K562 (cell line): ENCODE results near the gene SCRN2. TPM values are rescaled to one million over a fixed set of nuclear protein-coding genes. Genes with fewer than 3 reads are reported as not detected.

Experiments used
- CBFA2T3 ChIP-seq: fragments of 450-650 bp; IDR thresholded peaks from 2 replicates; pipeline ENCODE4 v1.6.1; 2017
- ETV1 ChIP-seq: fragments of 450-650 bp; conservative IDR thresholded peaks from 2 replicates; pipeline ENCODE4 v1.6.1; 2016; ENCODE audit warnings: missing genetic modification characterization, control low read depth, low read depth, missing compliant biosample characterization
- FOXK2 ChIP-seq, 2 experiments: fragments of 450-650 bp; IDR thresholded peaks in 1 of 2; conservative IDR thresholded peaks in 1 of 2; 2 replicates each; pipeline ENCODE4 v1.6.1; 2016; ENCODE audit warnings: low read depth in 2 of 2, mild to moderate bottlenecking in 1 of 2
- POLR2H ChIP-seq: IDR thresholded peaks from 2 replicates; pipeline ENCODE4 v1.6.1; 2016; ENCODE audit warnings: missing genetic modification characterization, low read depth, mild to moderate bottlenecking, control low read depth, missing compliant biosample characterization, moderate library complexity
- RUNX1 ChIP-seq: sonication (generic); IDR thresholded peaks from 2 replicates; pipeline ENCODE4 v1.6.1; 2016; ENCODE audit warnings: antibody characterized with exemption, low read depth
- SPI1 ChIP-seq: IDR thresholded peaks from 2 replicates; pipeline ENCODE4 v1.6.1; 2011; ENCODE audit warnings: low read depth, low read length, control low read depth, borderline replicate concordance
- ZBTB7A ChIP-seq: IDR thresholded peaks from 2 replicates; pipeline ENCODE4 v1.6.1; 2011; ENCODE audit warnings: low read depth, mild to moderate bottlenecking, low read length, moderate library complexity, borderline replicate concordance; ENCODE audit not compliant: control insufficient read depth
- ZNF224 ChIP-seq: sonication (generic); formaldehyde crosslinking; IDR thresholded peaks from 2 replicates; pipeline ENCODE4 v1.8.0; 2022; ENCODE audit warnings: mild to moderate bottlenecking, missing genetic modification reagents
- polyA plus RNA-seq, 8 experiments: library from polyadenylated mRNA; depleted of rRNA in 4 of 8; stranded (reverse) in 5 of 8; unstranded in 3 of 8; fragments of >200 nt; fragmentation: Nextera tagmentation in 2 of 8; fragmentation: Illumina TruSeq in 1 of 8; extraction: Ambion mirVana in 2 of 8; extraction: Trizol in 1 of 8; gene quantifications; 2 replicates each; pipeline versions ENCODE4 v1.2.1 to v1.2.3, GENCODE V29; 2011 to 2014; ENCODE audit warnings: inconsistent platforms in 1 of 8, missing spikeins in 1 of 8
- total RNA-seq, 7 experiments: library from RNA; depleted of rRNA in 6 of 7; stranded (reverse); fragments of >200 nt in 6 of 7; fragmentation: Illumina TruSeq in 2 of 7; extraction: Trizol in 2 of 7; gene quantifications; 2 replicates each; pipeline versions ENCODE4 v1.2.1 to v1.2.3, GENCODE V29; 2011 to 2021; ENCODE audit warnings: low replicate concordance in 1 of 7
- TF ChIP-seq, protein P1 (sequence below): fragments of 450-650 bp; IDR thresholded peaks from 2 replicates; pipeline ENCODE4 v1.7.1; 2018; ENCODE audit warnings: mild to moderate bottlenecking, low read depth; ENCODE audit not compliant: partially characterized antibody
- TF ChIP-seq, protein P2 (sequence below): fragments of 250-450 bp; sonication (Bioruptor Pico); IDR thresholded peaks from 2 replicates; pipeline ENCODE4 v1.9.0; 2021; ENCODE audit warnings: mild to moderate bottlenecking
- TF ChIP-seq, protein P3 (sequence below), 2 experiments: fragments of 450-650 bp; IDR thresholded peaks; 2 replicates each; pipeline ENCODE4 v1.6.1; 2016; ENCODE audit warnings: mild to moderate bottlenecking in 2 of 2, borderline replicate concordance in 1 of 2, low read depth in 1 of 2, moderate library complexity in 1 of 2
- TF ChIP-seq, protein P4 (sequence below): fragments of 250-450 bp; sonication (Bioruptor Pico); IDR thresholded peaks from 2 replicates; pipeline ENCODE4 v1.9.0; 2021; ENCODE audit warnings: mild to moderate bottlenecking, inconsistent platforms

Gene SCRN2
- total and polyA plus RNA-seq, 9 of the 15 experiments (the other 6 are each of a cell fraction or from before 2014, with no cell fraction given): 0.25 to 32.9 (median 13.6) TPM

DNA sequence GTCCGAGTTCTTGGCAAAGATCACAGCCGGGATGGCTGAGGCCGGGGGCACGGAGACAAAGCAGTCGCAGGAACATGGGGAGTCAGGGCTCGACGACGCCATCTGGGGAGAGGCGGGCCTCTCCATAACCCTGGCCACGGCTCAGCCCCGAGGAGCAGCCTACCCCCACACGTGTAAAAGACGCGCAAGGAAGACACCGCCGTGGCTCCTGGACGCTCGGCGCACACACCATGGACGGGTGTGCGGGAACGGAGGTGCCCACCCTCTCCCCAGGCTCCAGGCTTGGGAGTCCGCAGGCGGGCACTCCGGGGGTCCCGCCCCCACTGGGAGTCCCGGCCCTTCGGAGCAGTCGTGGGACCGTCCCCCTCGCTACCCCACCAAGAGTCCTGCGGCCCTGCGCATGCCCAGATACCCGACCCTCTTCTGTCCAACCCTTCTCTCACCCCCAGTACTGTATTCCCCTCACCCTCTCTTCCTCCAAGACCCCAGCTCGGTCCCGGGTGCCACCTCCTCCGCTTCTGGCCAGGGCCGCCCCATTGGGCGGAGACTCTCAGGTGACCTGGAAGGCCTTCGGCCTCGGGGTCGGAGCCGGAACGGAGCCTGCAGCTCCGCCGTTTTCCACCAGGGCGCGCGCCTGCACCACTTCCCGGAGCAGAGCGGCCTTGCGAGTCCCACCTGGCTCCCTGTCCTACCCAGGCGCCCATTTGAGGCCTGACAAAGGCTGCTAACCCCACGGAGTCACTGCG is at the start of gene SCRN2 (continued):
- no peak for TF ChIP-seq FOXK2 (conservative IDR thresholded peaks at IDR 0.05 in 1 of 2, IDR thresholded peaks at IDR 0.05 in 1 of 2; ENCODE audit: low read depth in 2 of 2)
- TF ChIP-seq ZNF224 (CRISPR knock-in tag): no peak
- TF ChIP-seq, protein P1, sequence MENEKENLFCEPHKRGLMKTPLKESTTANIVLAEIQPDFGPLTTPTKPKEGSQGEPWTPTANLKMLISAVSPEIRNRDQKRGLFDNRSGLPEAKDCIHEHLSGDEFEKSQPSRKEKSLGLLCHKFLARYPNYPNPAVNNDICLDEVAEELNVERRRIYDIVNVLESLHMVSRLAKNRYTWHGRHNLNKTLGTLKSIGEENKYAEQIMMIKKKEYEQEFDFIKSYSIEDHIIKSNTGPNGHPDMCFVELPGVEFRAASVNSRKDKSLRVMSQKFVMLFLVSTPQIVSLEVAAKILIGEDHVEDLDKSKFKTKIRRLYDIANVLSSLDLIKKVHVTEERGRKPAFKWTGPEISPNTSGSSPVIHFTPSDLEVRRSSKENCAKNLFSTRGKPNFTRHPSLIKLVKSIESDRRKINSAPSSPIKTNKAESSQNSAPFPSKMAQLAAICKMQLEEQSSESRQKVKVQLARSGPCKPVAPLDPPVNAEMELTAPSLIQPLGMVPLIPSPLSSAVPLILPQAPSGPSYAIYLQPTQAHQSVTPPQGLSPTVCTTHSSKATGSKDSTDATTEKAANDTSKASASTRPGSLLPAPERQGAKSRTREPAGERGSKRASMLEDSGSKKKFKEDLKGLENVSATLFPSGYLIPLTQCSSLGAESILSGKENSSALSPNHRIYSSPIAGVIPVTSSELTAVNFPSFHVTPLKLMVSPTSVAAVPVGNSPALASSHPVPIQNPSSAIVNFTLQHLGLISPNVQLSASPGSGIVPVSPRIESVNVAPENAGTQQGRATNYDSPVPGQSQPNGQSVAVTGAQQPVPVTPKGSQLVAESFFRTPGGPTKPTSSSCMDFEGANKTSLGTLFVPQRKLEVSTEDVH: no peak
- TF ChIP-seq, protein P2, sequence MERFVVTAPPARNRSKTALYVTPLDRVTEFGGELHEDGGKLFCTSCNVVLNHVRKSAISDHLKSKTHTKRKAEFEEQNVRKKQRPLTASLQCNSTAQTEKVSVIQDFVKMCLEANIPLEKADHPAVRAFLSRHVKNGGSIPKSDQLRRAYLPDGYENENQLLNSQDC (CRISPR knock-in tag): no peak
- TF ChIP-seq ZBTB7A: peak; percentile 92
- TF ChIP-seq CBFA2T3: no peak
- no peak for TF ChIP-seq ETV1 (tag)
- TF ChIP-seq POLR2H (tag): no peak
- TF ChIP-seq, protein P3, sequence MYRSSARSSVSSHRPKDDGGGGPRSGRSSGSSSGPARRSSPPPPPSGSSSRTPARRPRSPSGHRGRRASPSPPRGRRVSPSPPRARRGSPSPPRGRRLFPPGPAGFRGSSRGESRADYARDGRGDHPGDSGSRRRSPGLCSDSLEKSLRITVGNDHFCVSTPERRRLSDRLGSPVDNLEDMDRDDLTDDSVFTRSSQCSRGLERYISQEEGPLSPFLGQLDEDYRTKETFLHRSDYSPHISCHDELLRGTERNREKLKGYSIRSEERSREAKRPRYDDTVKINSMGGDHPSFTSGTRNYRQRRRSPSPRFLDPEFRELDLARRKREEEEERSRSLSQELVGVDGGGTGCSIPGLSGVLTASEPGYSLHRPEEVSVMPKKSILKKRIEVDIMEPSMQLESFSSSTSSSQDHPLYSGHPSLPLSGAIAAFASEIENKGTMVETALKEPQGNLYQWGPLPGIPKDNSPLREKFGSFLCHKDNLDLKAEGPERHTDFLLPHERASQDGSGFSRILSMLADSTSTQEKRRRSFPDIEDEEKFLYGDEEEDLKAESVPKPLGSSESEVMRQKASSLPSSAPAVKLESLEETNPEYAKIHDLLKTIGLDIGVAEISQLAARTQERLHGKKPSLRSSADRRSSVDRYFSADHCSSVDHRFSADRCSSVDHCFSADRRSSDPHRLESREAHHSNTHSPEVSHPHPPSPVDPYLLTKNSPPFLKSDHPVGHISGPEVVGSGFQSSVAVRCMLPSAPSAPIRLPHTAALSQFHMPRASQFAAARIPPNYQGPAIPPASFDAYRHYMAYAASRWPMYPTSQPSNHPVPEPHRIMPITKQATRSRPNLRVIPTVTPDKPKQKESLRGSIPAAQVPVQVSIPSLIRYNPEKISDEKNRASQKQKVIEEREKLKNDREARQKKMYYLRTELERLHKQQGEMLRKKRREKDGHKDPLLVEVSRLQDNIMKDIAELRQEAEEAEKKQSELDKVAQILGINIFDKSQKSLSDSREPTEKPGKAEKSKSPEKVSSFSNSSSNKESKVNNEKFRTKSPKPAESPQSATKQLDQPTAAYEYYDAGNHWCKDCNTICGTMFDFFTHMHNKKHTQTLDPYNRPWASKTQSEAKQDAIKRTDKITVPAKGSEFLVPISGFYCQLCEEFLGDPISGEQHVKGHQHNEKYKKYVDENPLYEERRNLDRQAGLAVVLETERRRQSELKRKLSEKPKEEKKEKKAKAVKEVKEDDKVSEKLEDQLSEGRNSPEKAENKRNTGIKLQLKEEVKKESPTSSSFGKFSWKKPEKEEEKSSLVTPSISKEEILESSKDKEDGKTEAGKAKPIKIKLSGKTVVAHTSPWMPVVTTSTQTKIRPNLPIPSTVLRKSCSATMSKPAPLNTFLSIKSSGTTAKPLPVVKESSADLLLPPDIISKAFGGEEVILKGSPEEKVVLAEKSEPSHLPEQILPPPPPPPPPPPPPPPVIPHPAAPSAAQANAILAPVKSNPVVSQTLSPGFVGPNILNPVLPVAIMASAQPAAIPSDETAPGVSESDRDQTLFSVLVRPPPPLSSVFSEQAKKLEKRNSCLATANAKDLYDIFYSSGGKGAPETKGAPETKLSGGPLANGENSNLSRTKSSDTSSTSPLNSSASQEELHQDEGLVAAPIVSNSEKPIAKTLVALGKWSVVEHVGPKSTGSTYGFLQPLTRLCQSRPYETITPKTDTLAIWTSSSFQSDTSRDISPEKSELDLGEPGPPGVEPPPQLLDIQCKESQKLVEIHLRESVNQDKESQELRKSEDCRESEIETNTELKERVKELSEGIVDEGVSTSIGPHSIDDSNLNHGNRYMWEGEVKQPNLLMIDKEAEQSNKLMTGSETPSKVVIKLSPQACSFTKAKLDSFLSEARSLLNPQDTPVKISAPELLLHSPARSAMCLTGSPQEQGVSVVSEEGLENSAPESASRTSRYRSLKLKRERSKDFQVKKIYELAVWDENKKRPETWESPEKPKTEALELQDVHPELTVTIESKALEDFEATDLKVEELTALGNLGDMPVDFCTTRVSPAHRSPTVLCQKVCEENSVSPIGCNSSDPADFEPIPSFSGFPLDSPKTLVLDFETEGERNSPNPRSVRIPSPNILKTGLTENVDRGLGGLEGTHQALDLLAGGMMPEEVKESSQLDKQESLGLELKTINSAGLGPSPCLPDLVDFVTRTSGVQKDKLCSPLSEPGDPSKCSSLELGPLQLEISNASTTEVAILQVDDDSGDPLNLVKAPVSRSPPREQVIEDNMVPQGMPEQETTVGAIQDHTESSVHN (IDR thresholded peaks at IDR 0.05; ENCODE audit: borderline replicate concordance in 1 of 2, low read depth in 1 of 2): no peak
- TF ChIP-seq SPI1: no peak
- TF ChIP-seq RUNX1: 0 out of 2 replicates have a peak, but pooled peaks have one; percentile 25
- TF ChIP-seq, protein P4, sequence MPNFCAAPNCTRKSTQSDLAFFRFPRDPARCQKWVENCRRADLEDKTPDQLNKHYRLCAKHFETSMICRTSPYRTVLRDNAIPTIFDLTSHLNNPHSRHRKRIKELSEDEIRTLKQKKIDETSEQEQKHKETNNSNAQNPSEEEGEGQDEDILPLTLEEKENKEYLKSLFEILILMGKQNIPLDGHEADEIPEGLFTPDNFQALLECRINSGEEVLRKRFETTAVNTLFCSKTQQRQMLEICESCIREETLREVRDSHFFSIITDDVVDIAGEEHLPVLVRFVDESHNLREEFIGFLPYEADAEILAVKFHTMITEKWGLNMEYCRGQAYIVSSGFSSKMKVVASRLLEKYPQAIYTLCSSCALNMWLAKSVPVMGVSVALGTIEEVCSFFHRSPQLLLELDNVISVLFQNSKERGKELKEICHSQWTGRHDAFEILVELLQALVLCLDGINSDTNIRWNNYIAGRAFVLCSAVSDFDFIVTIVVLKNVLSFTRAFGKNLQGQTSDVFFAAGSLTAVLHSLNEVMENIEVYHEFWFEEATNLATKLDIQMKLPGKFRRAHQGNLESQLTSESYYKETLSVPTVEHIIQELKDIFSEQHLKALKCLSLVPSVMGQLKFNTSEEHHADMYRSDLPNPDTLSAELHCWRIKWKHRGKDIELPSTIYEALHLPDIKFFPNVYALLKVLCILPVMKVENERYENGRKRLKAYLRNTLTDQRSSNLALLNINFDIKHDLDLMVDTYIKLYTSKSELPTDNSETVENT (CRISPR knock-in tag): 0 out of 2 replicates have a peak, but pooled peaks have one; percentile 8
